Endothelial cell of umbilical vein (primary cell): ENCODE data around the gene PTPMT1. TPM values are rescaled to one million over a fixed set of nuclear protein-coding genes. Genes with fewer than 3 reads are reported as not detected.

ENCODE experiments used
- BruUV-seq: library from RNA; stranded (reverse); fragments of 400-500 nt; replicated peaks from 2 replicates; lab custom pipeline; 2021; lab: Mats Ljungman, UMichigan
- CTCF ChIA-PET: fragments of 300-600, 350-600 bp; sonication (Branson Sonifier 250); formaldehyde crosslinking; loops from one replicate; lab custom pipeline; 2021; ENCODE audit warnings: antibody characterized with exemption, inconsistent platforms; lab: Charles Lee
- POLR2A ChIA-PET: fragments of 300-600, 350-600 bp; sonication (Branson Sonifier 250); formaldehyde crosslinking; loops from one replicate; lab custom pipeline; 2021; ENCODE audit warnings: antibody characterized with exemption, inconsistent platforms; lab: Charles Lee
- DNase-seq: peaks from one replicate; pipeline ENCODE4 v3.0.0-alpha.2; 2011; ENCODE audit warnings: low read depth, low spot score
- FAIRE-seq: peaks from 2 replicates; lab custom pipeline; 2011; peaks lifted over from hg19 to GRCh38; lab: Jason Lieb, UNC
- H2AFZ ChIP-seq: 2 replicates; pipeline ENCODE4 v1.6.0; 2012; ENCODE audit warnings: low read depth, low read length, control low read depth, inconsistent platforms
- H3K27ac ChIP-seq: 2 replicates; pipeline ENCODE4 v1.5.1; 2011; ENCODE audit warnings: low read depth, mild to moderate bottlenecking, control low read depth, low read length, moderate library complexity; ENCODE audit not compliant: insufficient read depth
- H3K27me3 ChIP-seq, 2 experiments: 2 replicates each; pipeline versions ENCODE4 v1.6.0 to v1.6.1; 2011; ENCODE audit warnings: low read length in 2 of 2, mixed read lengths in 1 of 2; ENCODE audit not compliant: control insufficient read depth in 2 of 2, insufficient read depth in 2 of 2
- H3K36me3 ChIP-seq, 2 experiments: 2 replicates in 1 of 2; 3 replicates in 1 of 2; pipeline ENCODE4 v1.5.1; 2011; ENCODE audit warnings: low read length in 2 of 2, mild to moderate bottlenecking in 1 of 2, moderate library complexity in 1 of 2; ENCODE audit not compliant: control insufficient read depth in 2 of 2, insufficient read depth in 2 of 2; ENCODE audit errors: extremely low read depth in 1 of 2
- H3K4me1 ChIP-seq: 3 replicates; pipeline ENCODE4 v1.5.1; 2011; ENCODE audit warnings: mild to moderate bottlenecking, low read length; ENCODE audit not compliant: control insufficient read depth, insufficient read depth; ENCODE audit errors: extremely low read depth
- H3K4me2 ChIP-seq: 2 replicates; pipeline ENCODE4 v1.6.1; 2011; ENCODE audit warnings: low read length, control low read depth, mixed read lengths; ENCODE audit not compliant: insufficient read depth
- H3K4me3 ChIP-seq, 3 experiments: fragments of 200-600 bp in 1 of 3; sonication (generic), shearing (Covaris generic) in 1 of 3; replicated peaks in 1 of 3; 2 replicates each; pipeline ENCODE4 v1.5.1; 2011 to 2016; ENCODE audit warnings: control low read depth in 3 of 3, low read length in 3 of 3, mild to moderate bottlenecking in 2 of 3, inconsistent platforms in 1 of 3, low read depth in 1 of 3, moderate library complexity in 1 of 3; ENCODE audit not compliant: insufficient read depth in 1 of 3
- H3K79me2 ChIP-seq: 2 replicates; pipeline ENCODE4 v1.6.0; 2012; ENCODE audit warnings: low read length, inconsistent platforms; ENCODE audit not compliant: control insufficient read depth, insufficient read depth
- H3K9ac ChIP-seq: replicated peaks from 2 replicates; pipeline ENCODE3; 2011; ENCODE audit warnings: low read length, control low read depth; ENCODE audit not compliant: insufficient read depth; ENCODE audit errors: extremely low read depth
- H3K9me1 ChIP-seq: replicated peaks from 3 replicates; pipeline ENCODE4 v1.6.0; 2011; ENCODE audit warnings: mild to moderate bottlenecking, low read length; ENCODE audit not compliant: control insufficient read depth, insufficient read depth; ENCODE audit errors: extremely low read depth
- H3K9me3 ChIP-seq: replicated peaks from 2 replicates; pipeline ENCODE4 v1.5.1; 2012; ENCODE audit warnings: low read length, inconsistent platforms; ENCODE audit not compliant: control insufficient read depth, insufficient read depth
- H4K20me1 ChIP-seq: replicated peaks from 2 replicates; pipeline ENCODE3; 2011; ENCODE audit warnings: mild to moderate bottlenecking, low read length; ENCODE audit not compliant: control insufficient read depth, insufficient read depth; ENCODE audit errors: extremely low read depth
- EZH2 ChIP-seq: IDR thresholded peaks from 2 replicates; pipeline ENCODE4 v1.6.1; 2012; ENCODE audit warnings: borderline replicate concordance, low read depth, mild to moderate bottlenecking, moderate library complexity, low read length, inconsistent platforms; ENCODE audit not compliant: severe bottlenecking
- FOS ChIP-seq: IDR thresholded peaks from 2 replicates; pipeline ENCODE4 v1.6.1; 2011; ENCODE audit warnings: mild to moderate bottlenecking, low read length, moderate library complexity, borderline replicate concordance; ENCODE audit not compliant: insufficient read depth
- GATA2 ChIP-seq: IDR thresholded peaks from 2 replicates; pipeline ENCODE4 v1.7.0; 2011; ENCODE audit warnings: low read depth, mild to moderate bottlenecking, moderate library complexity, mixed read lengths, low read length; ENCODE audit not compliant: insufficient read length, insufficient read depth
- MYC ChIP-seq: IDR thresholded peaks from one replicate; pipeline ENCODE4 v1.6.1; 2011; ENCODE audit warnings: mild to moderate bottlenecking, low read depth, low read length
- POLR2A ChIP-seq: IDR thresholded peaks from 2 replicates; pipeline ENCODE4 v1.6.1; 2012; ENCODE audit warnings: low read depth, mild to moderate bottlenecking, control low read depth, low read length
- POLR2AphosphoS5 ChIP-seq: IDR thresholded peaks from 2 replicates; pipeline ENCODE4 v1.6.1; 2012; ENCODE audit warnings: low read depth, mild to moderate bottlenecking, control low read depth, low read length, moderate library complexity; ENCODE audit not compliant: insufficient read depth
- dilution Hi-C: fragments of 300-500 bp; cut with MboI; formaldehyde crosslinking; loops from one replicate; pipeline ENCODE4 v1.15.0; 2019; ENCODE audit warnings: low sequenced_read_pairs; ENCODE audit not compliant: extremely low pct_ligation_motif_present
- intact Hi-C: fragments of 100-400 bp; cut with micrococcal nuclease; formaldehyde crosslinking; loops from one replicate; pipeline ENCODE4 v1.10.0; 2022
- polyA plus RNA-seq, 4 experiments: library from polyadenylated mRNA; depleted of rRNA in 3 of 4; stranded (reverse) in 3 of 4; unstranded in 1 of 4; fragments of >200 nt; gene quantifications; 2 replicates each; pipeline versions ENCODE4 v1.2.1 to v1.2.3, GENCODE V29; 2011 to 2012; ENCODE audit warnings: missing spikeins in 1 of 4
- small RNA-seq: library from RNA; depleted of rRNA; stranded (forward); fragments of <200 nt; gene quantifications from one replicate; pipeline ENCODE3, GENCODE V24; 2012; ENCODE audit warnings: low replicate concordance, low read depth; ENCODE audit not compliant: insufficient read depth, insufficient read length
- total RNA-seq: library from RNA; stranded (reverse); gene quantifications from 2 replicates; pipeline ENCODE4 v1.2.3, GENCODE V29; 2021

The PTPMT1 gene
- total and polyA plus RNA-seq, 2 donors (not counting 3 experiments of a cell fraction or from before 2014, with no cell fraction given) = 44.6 to 83.1 TPM

DNA sequence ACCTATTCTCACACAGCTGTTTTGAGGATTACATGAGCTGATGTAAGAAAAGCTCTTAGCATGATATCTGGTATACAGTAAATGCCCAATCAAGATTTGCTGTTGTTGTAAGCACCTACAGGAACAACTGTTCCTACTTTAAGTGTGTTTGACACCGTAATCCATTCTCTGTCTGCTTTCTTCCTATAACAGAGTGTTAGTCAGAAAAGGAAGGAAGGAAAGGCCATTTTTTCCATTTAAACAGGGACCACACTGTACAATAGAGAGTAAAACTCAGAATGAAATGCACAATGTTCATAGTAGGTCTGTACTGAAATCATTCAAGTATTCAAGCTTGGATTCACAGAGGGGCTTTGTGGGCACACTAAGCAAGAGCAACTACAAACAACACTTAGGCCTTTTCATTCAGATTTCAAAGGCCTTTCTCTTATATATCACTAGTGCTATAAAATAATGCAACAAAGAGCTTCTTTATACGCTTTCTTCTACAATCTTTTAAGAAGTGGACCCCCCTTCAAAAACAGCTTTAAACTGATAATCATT is 55.5 kb downstream of the PTPMT1 start:
- CTCF ChIA-PET = interaction anchor here (1.4 kb wide), 1 partner anchor 247 kb away, joined by 3 read pairs; no protein-coding TSS in a partner anchor
- intact Hi-C loops (no loop called here), dilution Hi-C loops (no loop called here)
- H3K4me2 ChIP-seq = no peak overlapping the region
- no peak overlapping the region for H2AFZ ChIP-seq
- no peaks in the 10 kb centered on the region for H3K79me2 ChIP-seq
- TF ChIP-seq POLR2AphosphoS5 (no peak), EZH2 (no peak), GATA2 (no peak), MYC (no peak), FOS (no peak), POLR2A (no peak)
- H4K20me1 ChIP-seq = no peaks in the 10 kb centered on the region
- POLR2A ChIA-PET = no interaction called here
- no peaks in the 10 kb centered on the region for H3K27me3 ChIP-seq
- no peak overlapping the region for H3K27ac ChIP-seq
- no peaks in the 10 kb centered on the region for H3K9me3 ChIP-seq
- H3K4me3 ChIP-seq = no peak overlapping the region
- FAIRE-seq (peak; percentile 21), DNase-seq (peak; percentile 68)
- peaks cover 8 to 9% of the 10 kb centered on the region in 2 experiments for H3K36me3 ChIP-seq
- no TSS peak for BruUV-seq
- no peaks in the 10 kb centered on the region for H3K4me1 ChIP-seq
- H3K9me1 ChIP-seq = no peaks in the 10 kb centered on the region
- H3K9ac ChIP-seq = no peak overlapping the region

Small RNA genes lying within 50 kb of the gene (small RNA-seq; reads per million reads assigned to genes)
- not detected for gene RN7SL652P
- gene RNU5E-10P = not detected

Other genes starting within 250 kb of the PTPMT1 start
- gene MYBPC3, start 212.9 kb upstream of the PTPMT1 start, total RNA-seq = not detected in 2 replicates
- gene MYBPC3, start 212.9 kb upstream of the PTPMT1 start, polyA plus RNA-seq = not detected in 2 replicates
- gene SPI1, start 187.1 kb upstream of the PTPMT1 start, total RNA-seq = not detected in 2 replicates
- not detected in 2 replicates for gene SPI1, start 187.1 kb upstream of the PTPMT1 start, polyA plus RNA-seq
- gene SLC39A13, start 157.0 kb upstream of the PTPMT1 start, total RNA-seq = 86.3 and 91.9 TPM in 2 replicates
- 94.3 and 124 TPM in 2 replicates for gene SLC39A13, start 157.0 kb upstream of the PTPMT1 start, polyA plus RNA-seq
- gene PSMC3, start 139.2 kb upstream of the PTPMT1 start, total RNA-seq = 202 and 203 TPM in 2 replicates
- 153 and 179 TPM in 2 replicates for gene PSMC3, start 139.2 kb upstream of the PTPMT1 start, polyA plus RNA-seq
- 1.6 TPM in 2 replicates for gene RAPSN, start 116.5 kb upstream of the PTPMT1 start, total RNA-seq
- gene RAPSN, start 116.5 kb upstream of the PTPMT1 start, polyA plus RNA-seq = 0.18 and 0.27 TPM in 2 replicates
- gene CELF1, start 12.5 kb upstream of the PTPMT1 start, total RNA-seq = 113 and 120 TPM in 2 replicates
- gene CELF1, start 12.5 kb upstream of the PTPMT1 start, polyA plus RNA-seq = 58.9 and 66.3 TPM in 2 replicates
- 16.3 and 16.6 TPM in 2 replicates for gene KBTBD4, start 13.4 kb downstream of the PTPMT1 start, total RNA-seq
- 23.2 and 24.9 TPM in 2 replicates for gene KBTBD4, start 13.4 kb downstream of the PTPMT1 start, polyA plus RNA-seq
- 91.8 and 99.7 TPM in 2 replicates for gene NDUFS3, start 13.5 kb downstream of the PTPMT1 start, total RNA-seq
- gene NDUFS3, start 13.5 kb downstream of the PTPMT1 start, polyA plus RNA-seq = 149 and 169 TPM in 2 replicates
- not detected in 2 replicates for gene FAM180B, start 21.1 kb downstream of the PTPMT1 start, total RNA-seq
- gene FAM180B, start 21.1 kb downstream of the PTPMT1 start, polyA plus RNA-seq = not detected in 2 replicates
- gene C1QTNF4, start 28.8 kb downstream of the PTPMT1 start, total RNA-seq = 1.7 and 1.8 TPM in 2 replicates
- 5.4 and 7.5 TPM in 2 replicates for gene C1QTNF4, start 28.8 kb downstream of the PTPMT1 start, polyA plus RNA-seq
- gene MTCH2, start 77.0 kb downstream of the PTPMT1 start, total RNA-seq = 134 and 138 TPM in 2 replicates
- 111 and 144 TPM in 2 replicates for gene MTCH2, start 77.0 kb downstream of the PTPMT1 start, polyA plus RNA-seq
- gene AGBL2, start 149.8 kb downstream of the PTPMT1 start, total RNA-seq = 0.86 TPM in 1 of 2 replicates, not detected in the other
- 0.08 and 0.24 TPM in 2 replicates for gene AGBL2, start 149.8 kb downstream of the PTPMT1 start, polyA plus RNA-seq
- 121 and 130 TPM in 2 replicates for gene FNBP4, start 201.7 kb downstream of the PTPMT1 start, total RNA-seq
- 114 and 121 TPM in 2 replicates for gene FNBP4, start 201.7 kb downstream of the PTPMT1 start, polyA plus RNA-seq